GM12801 (cell line): Measurements from ENCODE around the gene UBAC1.

Experiments used
- CTCF ChIP-seq: IDR thresholded peaks from one replicate; pipeline ENCODE4 v1.5.1; 2011; ENCODE audit warnings: control low read depth; ENCODE audit not compliant: insufficient read length; ENCODE audit errors: extremely low read depth

Gene UBAC1

GRCh38 chr9:135959814-135960213 is 1.4 kb downstream of the UBAC1 start:
- TF ChIP-seq CTCF = no peak

GRCh38 chr9:135958485-135958884 is 2.7 kb downstream of the UBAC1 start:
- no peak for TF ChIP-seq CTCF

DNA sequence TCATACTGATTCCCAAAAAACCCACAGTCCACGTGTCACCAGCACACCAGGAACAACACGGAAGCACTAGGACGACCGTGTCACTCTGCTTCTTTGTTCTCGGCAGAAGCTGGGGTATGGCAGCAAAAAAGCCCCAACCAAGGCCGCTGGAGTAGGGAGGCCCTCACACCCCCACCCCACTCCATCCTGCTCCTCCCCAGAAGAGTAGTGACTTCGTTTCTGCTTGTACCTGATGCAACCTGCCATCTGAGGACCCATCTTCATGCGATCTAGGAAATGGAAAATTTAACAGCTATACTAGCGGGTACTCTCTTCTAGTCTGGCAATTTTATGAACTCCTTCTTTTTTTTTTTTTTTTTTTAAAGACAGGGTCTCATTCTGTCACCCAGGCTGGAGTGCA is 3.7 kb downstream of the UBAC1 start:
- no peak for TF ChIP-seq CTCF

DNA sequence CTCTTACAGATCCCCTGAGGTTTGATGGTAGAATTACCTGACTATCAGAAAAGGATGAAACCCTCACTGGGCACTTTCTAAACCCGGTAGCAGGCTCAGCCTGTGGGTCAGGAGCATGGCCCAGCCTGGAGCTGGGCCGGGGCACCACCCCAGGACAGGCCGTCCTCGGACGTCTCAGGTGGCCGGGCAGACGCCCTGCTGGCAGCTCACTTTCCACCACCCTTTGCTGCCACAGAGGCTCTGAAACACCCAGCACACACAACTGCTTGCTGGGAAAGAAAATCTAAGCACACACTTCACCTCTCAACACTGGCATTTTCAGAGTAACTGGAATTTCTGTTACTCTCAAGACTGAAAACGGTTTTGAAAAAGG is 4.4 kb downstream of the UBAC1 start:
- no peak for TF ChIP-seq CTCF

GRCh38 chr9:135955934-135956801 is 5.0 kb downstream of the UBAC1 start:
- TF ChIP-seq CTCF = no peak

DNA sequence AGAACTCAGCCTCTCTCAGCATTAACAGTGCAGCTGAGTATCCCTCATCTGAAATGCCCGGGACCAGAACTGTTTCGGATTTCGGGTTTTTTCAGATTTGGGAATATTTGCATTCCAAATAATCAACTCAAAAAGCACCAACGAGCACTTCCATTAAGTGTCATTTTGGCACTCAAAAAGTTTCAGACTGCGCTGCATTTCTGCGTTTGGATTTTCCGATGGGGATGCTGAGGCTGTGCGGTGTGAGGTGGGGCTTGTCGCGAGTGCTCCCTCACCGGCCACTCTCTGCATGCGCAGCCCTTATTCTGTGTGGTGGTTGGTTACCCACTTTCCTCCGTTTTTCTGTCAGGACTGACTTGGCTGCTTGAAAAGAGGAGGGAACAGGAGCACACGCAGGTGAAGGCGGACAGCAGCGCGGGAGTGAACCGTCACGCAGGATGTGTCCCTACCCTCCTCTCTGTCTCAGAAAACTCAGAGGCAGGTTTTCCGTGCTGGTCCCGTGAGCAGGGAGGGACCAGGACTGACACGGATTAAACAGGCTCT is 8.4 kb downstream of the UBAC1 start:
- TF ChIP-seq CTCF = no peak

DNA sequence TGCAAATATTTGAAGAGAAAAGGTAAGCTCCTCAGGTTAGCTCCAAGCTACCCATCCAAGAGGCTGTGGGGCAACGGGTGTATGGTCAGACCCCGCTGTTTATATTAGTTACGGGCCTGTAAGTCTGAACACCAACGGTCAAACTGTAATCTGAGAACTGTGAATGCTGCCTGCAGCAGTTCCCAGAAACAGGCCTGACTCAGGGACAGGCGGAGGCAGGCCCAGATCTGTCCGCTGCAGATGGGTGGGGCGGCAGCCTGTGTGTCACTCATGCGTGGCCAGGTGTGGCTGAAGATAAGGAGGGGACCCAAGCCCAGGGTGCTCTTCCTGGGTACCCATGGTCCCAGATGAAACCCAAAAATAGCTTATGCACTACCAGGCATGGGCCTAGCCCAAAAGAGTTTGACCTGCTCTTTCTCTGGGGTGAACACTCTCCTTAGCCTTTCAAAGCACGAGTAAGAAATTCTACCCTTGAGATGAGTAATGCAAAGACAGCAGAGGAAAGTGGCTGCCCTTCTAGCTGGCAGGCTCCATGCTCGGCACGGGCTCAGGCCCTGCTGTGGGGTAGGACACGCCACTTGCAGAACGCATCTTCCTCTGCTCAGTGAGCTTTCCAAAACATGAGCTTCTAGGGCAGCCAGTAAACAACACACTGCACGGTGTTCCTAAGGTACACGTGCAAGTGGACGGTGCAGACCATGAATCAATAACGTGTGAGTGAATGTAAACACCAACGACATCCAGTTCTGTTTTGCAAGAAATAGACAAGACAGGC is 9.1 kb downstream of the UBAC1 start:
- no peak for TF ChIP-seq CTCF
